Calu3 (cell line): ENCODE measurements around the gene FARS2. TPM values are rescaled to one million over a fixed set of nuclear protein-coding genes. Genes with fewer than 3 reads are reported as not detected.

Experiments
- BruUV-seq: library from RNA; stranded (reverse); fragments of 400-500 nt; replicated peaks from 2 replicates; lab custom pipeline; 2021; lab: Mats Ljungman, UMichigan
- CTCF ChIA-PET: fragments of 300-600 bp; sonication (Branson Sonifier 250); formaldehyde crosslinking; loops from one replicate; lab custom pipeline; 2022; ENCODE audit warnings: antibody characterized with exemption; lab: Charles Lee
- DNase-seq: peaks from one replicate; pipeline ENCODE4 v3.0.0; 2022
- H3K27ac Mint-ChIP-seq: one replicate; pipeline ENCODE4 v1.8.0; 2022; ENCODE audit warnings: mixed read lengths; ENCODE audit not compliant: unreplicated experiment
- H3K27me3 Mint-ChIP-seq: one replicate; pipeline ENCODE4 v1.8.0; 2022; ENCODE audit warnings: mixed read lengths; ENCODE audit not compliant: unreplicated experiment
- H3K36me3 Mint-ChIP-seq: one replicate; pipeline ENCODE4 v1.8.0; 2022; ENCODE audit warnings: mild to moderate bottlenecking, moderate library complexity, mixed read lengths; ENCODE audit not compliant: insufficient read depth, unreplicated experiment
- H3K4me1 Mint-ChIP-seq: one replicate; pipeline ENCODE4 v1.8.0; 2022; ENCODE audit warnings: mild to moderate bottlenecking, low read depth, mixed read lengths; ENCODE audit not compliant: unreplicated experiment
- H3K4me3 Mint-ChIP-seq: one replicate; pipeline ENCODE4 v1.8.0; 2022; ENCODE audit warnings: mild to moderate bottlenecking, low read depth, moderate library complexity, mixed read lengths; ENCODE audit not compliant: unreplicated experiment
- H3K9me3 Mint-ChIP-seq: one replicate; pipeline ENCODE4 v1.8.0; 2022; ENCODE audit warnings: low read depth, mixed read lengths; ENCODE audit not compliant: unreplicated experiment
- intact Hi-C: fragments of 100-400 bp; cut with micrococcal nuclease; formaldehyde crosslinking; loops from one replicate; pipeline ENCODE4 v1.10.0; 2022; ENCODE audit not compliant: unreplicated experiment
- total RNA-seq: library from RNA; stranded (reverse); gene quantifications from 2 replicates; pipeline ENCODE4 v1.2.3, GENCODE V29; 2022
- TF ChIP-seq, protein P1 (sequence below): fragments of 200-600 bp; IDR thresholded peaks from one replicate; pipeline ENCODE4 v1.8.0; 2022; ENCODE audit warnings: antibody characterized with exemption; ENCODE audit not compliant: unreplicated experiment

Gene FARS2
- total RNA-seq, 1 experiment from 2014 or later = 13.4 TPM

DNA sequence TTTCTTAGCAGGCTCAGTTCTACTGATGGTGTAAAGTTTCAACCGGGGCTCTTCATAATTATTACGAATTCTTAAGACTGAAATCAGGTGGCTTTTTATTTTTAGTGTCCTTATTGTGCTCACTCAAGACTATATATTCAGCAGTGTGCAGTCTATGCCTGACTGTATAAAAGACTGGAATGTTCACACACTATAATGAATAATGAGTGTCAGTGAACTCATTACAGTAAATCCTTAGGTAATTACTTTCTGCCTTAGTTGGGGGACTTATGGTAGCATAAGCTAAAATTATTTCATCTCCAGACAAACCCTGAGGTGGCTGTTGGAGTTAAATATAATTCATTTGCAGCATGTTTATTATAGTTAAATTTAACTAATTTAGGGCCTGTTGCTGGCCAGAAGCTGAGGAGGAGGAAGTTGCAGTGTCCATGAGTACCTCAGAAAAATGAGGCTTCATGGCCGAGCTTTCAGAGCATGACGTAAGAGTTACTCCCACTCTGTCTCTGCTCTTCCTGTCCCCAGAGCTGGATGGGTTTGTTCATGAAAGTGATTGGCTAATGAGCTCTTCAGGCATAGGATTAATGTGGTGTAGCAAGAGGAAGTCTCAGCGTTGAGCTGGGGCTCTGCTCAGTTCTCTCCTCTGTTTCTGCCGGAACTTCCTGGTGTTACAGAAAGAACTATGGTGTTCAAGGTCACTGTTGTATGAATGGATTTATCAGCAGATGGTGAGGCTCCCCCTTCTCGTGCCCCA is 409.7 kb downstream of the FARS2 start:
- BruUV-seq = no TSS peak
- Mint-ChIP-seq H3K9me3 (no peaks in the 10 kb centered on the region), H3K4me1 (no peaks in the 10 kb centered on the region), H3K27ac (no peak overlapping the region), H3K27me3 (no peaks in the 10 kb centered on the region), H3K4me3 (no peak overlapping the region), H3K36me3 (no peaks in the 10 kb centered on the region)
- CTCF ChIA-PET = no interaction called here
- TF ChIP-seq, protein P1, sequence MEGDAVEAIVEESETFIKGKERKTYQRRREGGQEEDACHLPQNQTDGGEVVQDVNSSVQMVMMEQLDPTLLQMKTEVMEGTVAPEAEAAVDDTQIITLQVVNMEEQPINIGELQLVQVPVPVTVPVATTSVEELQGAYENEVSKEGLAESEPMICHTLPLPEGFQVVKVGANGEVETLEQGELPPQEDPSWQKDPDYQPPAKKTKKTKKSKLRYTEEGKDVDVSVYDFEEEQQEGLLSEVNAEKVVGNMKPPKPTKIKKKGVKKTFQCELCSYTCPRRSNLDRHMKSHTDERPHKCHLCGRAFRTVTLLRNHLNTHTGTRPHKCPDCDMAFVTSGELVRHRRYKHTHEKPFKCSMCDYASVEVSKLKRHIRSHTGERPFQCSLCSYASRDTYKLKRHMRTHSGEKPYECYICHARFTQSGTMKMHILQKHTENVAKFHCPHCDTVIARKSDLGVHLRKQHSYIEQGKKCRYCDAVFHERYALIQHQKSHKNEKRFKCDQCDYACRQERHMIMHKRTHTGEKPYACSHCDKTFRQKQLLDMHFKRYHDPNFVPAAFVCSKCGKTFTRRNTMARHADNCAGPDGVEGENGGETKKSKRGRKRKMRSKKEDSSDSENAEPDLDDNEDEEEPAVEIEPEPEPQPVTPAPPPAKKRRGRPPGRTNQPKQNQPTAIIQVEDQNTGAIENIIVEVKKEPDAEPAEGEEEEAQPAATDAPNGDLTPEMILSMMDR = no peak
- intact Hi-C loops = no loop called here
- DNase-seq = no peak

DNA sequence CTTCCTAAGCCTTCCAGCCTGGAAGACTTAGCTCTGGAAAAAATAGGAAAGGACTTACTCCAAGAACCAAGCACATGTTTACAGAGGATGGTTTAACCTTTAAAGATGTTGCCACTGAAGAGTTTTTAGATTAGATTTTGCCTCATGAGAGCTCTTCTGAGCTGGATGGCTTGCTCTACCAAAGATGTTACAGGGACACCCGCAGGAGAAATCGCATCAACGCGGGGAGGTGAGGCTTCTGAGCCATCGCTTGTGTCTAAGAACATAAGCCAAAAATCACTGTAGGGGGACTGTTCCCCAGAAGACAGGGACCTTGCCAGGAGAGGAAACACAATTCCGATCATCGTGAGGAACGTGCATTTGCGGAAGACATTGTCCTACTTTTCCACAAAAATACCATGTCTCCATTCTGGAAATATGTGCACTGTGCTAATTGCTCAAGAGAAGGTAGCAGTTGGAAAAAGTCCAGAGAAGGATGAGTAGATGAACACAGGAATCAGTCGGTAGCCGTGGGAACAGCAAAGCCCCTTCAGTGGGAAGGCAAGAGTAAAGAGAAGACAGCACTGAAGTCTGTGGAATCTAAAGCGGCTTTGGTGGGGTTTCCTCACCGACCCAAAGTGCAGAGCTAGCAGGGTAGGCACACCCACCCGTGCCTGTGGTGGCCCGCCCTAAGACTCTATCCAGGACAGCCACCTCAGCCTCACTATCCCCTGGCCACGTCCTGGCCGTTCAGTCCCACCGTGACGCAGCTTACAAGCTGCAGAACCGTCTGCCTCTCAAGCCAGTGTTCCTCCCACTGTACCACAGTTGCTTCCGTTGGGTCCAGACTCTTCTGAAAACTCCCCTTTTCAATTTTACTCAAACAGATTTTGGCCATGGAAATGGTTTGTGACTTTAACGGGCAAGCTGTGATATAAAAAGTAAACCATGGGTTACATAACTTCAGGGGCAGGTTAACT is 410.6 kb downstream of the FARS2 start:
- no peaks in the 10 kb centered on the region for H3K4me1 Mint-ChIP-seq
- H3K9me3 Mint-ChIP-seq = no peaks in the 10 kb centered on the region
- no peak overlapping the region for H3K27ac Mint-ChIP-seq
- no peak for DNase-seq
- CTCF ChIA-PET = no interaction called here
- TF ChIP-seq, protein P1 = no peak
- intact Hi-C loops = no loop called here
- no peaks in the 10 kb centered on the region for H3K27me3 Mint-ChIP-seq
- H3K4me3 Mint-ChIP-seq = no peak overlapping the region
- BruUV-seq = no TSS peak
- H3K36me3 Mint-ChIP-seq = no peaks in the 10 kb centered on the region

DNA sequence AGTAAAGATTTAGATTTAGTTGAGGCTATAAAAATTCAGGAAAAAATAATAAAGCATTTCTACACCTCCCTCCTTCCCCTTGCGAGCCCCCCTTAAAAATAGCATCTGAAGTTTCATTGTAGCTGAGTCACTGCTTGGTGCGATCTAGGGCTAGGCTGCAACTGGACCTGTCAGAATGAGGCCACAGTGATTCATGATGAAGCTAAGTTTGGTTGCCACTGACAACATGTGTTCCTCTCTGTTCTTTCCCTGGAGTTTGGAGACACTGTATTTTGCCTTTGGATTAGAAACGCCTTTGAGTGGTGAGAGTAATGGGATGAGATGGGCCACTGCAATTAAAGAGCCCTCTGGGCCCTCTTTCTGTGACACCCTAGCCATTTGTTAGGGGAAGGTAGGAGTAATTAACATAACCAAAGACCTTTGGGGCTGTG is 411.3 kb downstream of the FARS2 start:
- intact Hi-C loops = no loop called here
- H3K36me3 Mint-ChIP-seq = no peaks in the 10 kb centered on the region
- no peak for DNase-seq
- H3K4me1 Mint-ChIP-seq = no peaks in the 10 kb centered on the region
- TF ChIP-seq, protein P1 = no peak
- H3K9me3 Mint-ChIP-seq = no peaks in the 10 kb centered on the region
- H3K27me3 Mint-ChIP-seq = no peaks in the 10 kb centered on the region
- BruUV-seq = no TSS peak
- no peak overlapping the region for H3K4me3 Mint-ChIP-seq
- H3K27ac Mint-ChIP-seq = no peak overlapping the region
- CTCF ChIA-PET = no interaction called here

DNA sequence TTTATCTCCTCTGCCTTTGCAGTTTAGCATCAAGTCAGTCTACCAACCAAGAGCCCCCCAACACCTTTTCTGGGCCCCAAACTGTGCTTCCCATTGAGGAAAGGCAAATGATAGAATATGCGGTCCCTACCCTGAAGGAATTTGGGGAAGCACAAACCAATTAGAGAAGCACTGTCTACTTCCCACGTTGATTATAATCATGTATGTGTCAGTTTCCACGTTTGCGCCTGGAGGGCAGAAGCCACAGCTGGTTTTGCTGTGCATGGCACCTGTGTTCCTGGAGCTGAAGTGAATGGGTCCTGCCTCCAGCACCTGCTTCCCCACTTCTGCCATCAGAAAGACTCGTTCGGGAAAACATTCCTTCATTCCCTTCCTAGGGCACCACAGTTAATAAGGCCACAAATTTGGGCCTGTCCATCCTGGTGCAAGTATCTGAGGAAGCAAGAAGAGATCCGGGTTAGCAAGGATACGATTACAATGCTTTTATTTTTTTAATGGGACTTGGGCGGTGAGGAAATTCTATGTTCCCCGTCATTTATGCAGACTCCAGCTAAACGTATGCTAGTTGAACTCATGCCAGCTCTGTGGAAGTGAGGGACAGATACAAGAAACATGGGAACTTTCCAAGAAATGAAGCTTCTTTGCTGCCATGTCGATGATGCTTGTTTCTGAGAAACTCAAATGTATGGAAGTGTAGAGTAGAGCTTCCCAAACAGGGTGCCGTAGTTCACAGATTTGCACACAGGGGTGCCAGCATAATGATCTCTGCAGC is 411.9 kb downstream of the FARS2 start:
- no peaks in the 10 kb centered on the region for H3K4me1 Mint-ChIP-seq
- CTCF ChIA-PET = no interaction called here
- no peak overlapping the region for H3K4me3 Mint-ChIP-seq
- TF ChIP-seq, protein P1 = no peak
- intact Hi-C loops = no loop called here
- no peaks in the 10 kb centered on the region for H3K36me3 Mint-ChIP-seq
- no peak overlapping the region for H3K27ac Mint-ChIP-seq
- BruUV-seq = no TSS peak
- H3K27me3 Mint-ChIP-seq = no peaks in the 10 kb centered on the region
- no peak for DNase-seq
- no peaks in the 10 kb centered on the region for H3K9me3 Mint-ChIP-seq
